ENCODE data around the gene UNC80.
A peak's percentile ranks its signal among the peaks of the same experiment; 100 is the strongest.

Gene UNC80

GRCh38 chr2:209908511-209908910, 136.9 kb downstream of the UNC80 start:
- DNase-seq (ENCODE audit: low read depth in 2 of 2): no peak

DNA sequence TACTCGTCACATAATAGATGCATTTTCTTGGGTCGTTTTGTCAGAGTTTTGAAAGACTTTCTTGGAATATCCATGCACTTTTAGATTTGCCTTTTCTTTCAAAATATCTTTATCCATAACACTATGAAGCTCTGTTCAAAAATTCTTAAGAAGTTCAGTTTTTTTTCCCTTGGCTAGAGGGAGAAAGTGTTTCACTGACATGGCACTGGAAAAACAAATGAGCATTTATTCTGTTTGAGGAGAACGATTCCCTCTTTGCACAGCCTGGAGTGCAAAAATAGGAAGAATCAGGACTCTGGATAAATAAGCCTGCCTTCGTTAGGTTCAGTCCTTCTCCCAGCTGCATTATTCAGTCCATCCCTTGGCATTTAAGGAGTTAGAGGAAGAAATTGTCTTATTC, 139.9 kb downstream of the UNC80 start:
- no peak for DNase-seq (ENCODE audit: low read depth in 2 of 2)

DNA sequence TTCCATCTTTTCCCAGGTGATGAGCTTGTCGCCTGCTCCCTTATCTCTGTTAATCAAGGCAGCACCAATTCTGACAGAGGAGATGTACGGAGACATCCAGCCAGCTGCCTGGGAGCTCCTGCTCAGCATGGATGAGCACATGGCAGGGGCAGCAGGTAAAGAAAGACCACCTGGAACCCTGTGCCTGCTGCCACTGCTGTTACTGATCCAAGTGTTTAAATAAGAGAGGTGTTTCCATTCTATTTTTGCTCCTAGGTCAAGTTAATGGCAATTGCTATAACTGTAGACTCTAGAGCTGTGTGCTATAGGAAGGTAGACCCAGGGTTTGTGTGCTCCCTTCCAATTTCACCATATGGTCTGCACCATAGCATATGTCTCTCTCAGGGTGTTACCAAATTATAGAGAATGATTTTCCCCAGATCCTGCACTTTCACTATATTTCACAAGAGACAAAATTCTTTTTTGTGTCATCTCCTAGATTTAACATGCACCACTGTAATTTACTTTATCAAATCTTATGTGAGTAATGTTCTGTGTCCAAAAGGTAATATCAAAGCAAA, 142.2 kb downstream of the UNC80 start:
- no peak for DNase-seq (ENCODE audit: low read depth in 2 of 2)

DNA sequence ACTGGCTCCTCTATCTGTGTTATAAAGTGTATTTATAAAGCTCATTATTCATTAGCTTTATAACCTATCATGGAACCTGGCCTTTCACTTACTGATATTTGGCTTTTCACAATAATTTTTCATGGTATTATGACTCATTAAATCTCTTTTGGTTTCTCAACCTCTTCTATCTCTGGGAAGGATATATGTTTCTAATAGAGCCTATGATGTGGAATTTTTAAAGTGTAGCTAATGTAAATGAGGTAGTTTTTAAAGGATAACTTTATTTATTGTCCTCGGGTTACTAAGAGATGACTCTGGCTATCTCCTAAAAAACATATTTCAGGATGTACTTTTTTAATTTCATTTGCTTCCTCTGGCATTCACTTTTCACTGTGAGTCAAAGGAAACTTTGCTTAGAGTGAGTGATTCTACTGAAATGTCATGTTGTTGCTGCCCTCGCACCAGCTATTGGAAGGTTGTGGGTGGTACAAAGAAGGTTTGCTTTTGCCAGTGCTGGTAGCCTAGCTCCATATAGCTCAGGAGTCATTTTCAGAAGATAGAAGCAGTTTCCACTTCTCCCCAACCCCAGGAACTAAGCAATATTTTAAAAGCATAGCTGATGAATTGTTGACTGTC, 145.6 kb downstream of the UNC80 start:
- DNase-seq (ENCODE audit: low read depth in 2 of 2): no peak

DNA sequence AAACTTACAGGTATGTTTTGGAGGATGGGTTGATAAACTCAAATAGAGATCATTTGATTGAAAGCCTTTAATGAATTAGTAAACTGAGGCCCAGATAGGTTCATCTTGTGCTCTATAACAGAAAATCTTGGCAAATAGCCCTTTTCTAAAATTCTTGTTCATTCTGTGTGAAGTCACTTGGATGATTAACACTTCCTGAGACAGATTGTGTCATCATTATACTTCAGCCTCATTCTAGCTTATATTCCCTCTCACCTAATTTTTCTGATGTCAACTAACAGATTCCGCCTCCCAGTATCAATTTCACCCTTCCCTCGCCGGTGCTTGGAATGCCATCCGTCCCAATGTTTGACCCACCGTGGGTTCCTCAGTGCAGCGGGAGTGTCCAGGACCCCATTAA, 146.6 kb downstream of the UNC80 start:
- no peak for DNase-seq (ENCODE audit: low read depth in 2 of 2)

DNA sequence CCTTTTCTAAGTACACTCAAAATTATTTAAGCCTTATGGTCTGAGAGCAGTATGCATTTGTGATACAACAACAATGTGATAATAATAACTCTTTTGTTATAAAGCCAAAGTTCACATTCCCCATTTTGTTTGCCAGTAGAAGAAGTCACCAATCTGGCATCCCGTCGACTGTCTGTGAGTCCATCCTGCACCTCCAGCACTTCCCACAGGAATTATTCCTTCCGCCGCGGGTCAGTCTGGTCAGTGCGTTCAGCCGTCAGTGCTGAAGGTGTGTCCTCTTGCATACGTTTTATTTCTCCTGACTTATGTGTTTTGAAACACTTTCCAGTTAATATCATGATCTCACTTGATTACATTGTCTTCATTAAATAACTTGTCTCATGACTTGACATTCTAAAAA, 150.5 kb downstream of the UNC80 start:
- no peak for DNase-seq (ENCODE audit: low read depth in 2 of 2)

DNA sequence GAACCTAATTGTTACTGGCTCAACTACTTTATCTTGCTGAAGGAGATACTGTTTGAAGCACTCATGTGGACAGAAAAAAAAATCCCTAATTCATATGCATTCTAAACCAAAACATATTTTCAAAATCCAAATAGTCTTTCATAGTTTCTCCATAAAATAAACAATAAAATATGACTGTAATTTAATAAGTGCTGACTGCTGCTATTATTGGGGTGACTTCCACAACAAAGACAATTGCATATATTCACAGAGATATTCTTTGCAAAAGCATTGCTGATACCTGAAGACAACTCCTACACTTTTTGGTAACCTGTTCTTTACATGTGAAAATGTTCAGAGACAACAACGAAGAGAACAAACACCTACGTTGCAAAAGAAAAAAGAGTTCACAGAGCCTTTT, 157.7 kb downstream of the UNC80 start:
- DNase-seq (ENCODE audit: low read depth in 2 of 2): no peak

DNA sequence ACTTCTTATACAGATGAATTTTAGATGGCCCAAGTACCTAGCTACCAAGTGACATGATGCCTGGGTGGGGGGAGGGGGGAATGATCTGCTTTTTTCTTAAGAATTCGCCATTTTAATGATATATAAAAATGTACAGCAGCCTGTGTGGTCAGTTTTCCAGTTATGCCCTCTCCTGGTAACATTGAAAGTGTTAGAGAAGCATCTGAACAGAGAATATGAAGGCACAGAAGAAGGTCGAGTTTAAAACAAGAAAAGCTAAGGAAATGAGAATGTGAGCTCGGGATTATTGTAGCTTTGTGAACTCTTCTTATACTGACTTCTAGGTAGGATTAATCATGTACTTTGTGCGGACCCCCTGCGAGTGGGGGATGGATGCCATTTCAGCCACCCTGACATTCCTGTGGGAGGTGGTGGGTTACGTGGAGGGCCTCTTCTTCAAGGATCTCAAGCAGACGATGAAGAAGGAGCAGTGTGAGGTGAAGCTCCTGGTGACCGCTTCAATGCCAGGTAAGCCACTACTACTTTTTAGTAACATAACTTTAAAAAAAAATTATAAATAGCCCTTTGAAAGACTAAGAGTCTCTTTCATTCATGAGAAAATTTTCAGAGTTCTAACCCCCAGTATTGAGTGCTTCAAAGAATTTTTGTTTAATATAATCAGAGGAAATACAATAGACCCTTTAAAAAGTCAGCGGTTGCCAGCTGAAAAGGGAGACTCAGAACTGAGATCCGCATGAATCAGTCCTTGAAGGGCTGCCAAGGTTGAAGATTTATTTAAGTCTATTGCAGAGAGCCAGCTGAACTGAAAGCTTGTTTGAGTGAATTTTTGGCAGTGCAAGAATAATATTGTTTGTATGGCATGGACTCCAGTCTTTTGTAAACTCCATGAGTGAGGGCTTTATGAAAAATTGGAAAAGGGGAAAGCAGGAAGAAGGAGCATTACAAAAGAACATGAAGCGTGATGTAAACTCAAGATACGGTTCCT, 162.2 kb downstream of the UNC80 start:
- DNase-seq (ENCODE audit: low read depth in 2 of 2): no peak

DNA sequence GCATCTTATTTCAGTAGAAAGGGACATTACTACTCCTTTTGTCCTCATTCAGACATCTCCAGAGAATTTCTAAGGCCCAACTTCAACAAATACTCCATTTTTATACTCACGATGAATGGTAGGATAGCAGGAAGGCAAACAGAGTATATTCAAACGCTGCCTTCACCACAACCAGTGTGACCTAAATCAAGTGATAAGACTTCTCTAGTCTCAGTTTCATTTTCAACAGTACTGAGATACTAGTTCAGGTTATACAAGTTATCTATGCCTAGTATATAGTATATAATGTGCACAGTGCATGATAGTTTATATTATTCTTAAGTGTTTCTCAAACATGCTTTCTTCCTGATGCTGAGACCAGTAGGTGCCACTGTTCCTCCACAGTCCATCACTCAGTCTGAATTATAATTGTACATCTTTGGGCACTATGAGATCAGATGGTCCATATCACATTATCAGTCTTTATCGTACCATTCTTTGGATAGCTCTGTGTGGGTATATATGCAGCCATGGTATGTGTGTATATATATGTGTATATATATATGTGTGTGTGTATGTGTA, 164.6 kb downstream of the UNC80 start:
- DNase-seq (ENCODE audit: low read depth in 2 of 2): no peak

DNA sequence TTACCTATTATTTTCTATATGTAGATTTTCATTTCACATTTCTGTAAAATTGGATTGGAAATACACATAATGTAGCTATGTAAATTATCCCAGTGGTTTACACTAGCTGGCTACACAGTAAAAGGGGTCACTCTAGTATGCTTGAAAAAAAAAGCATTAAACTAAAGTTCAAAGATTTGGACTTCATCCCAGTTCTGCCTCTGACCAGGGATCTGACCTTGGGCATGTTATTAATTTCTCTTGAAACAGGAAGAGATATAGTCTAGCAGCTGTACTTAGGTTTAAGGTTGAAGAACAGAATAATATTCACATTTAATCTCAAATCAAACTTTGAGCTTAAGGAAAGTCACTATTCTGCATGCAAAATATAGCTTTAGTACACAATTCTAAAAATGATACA, 166.3 kb downstream of the UNC80 start:
- DNase-seq (ENCODE audit: low read depth in 2 of 2): no peak

DNA sequence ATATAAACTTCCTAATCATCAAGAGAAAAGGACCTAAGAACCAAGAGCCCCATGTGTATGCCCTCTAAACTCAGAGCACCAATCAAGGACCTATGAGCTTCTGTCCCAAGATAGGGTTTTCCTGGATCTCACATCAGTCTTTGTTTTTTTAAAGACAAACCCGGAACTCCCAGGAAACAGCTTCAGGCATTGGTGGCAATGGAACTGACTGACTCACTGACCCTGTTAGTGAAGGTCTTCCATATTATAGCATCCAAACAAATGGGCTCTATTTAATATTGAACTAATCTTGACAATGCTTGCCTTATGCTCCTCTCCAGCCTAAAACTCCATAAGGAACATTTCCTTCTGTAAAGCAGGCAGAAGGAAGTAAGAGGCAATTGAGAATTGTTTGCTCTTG, 167.3 kb downstream of the UNC80 start:
- DNase-seq (ENCODE audit: low read depth in 2 of 2): no peak

GRCh38 chr2:209940936-209941335, 169.3 kb downstream of the UNC80 start:
- no peak for DNase-seq (ENCODE audit: low read depth in 2 of 2)

GRCh38 chr2:209942426-209942825, 170.8 kb downstream of the UNC80 start:
- DNase-seq (ENCODE audit: low read depth in 2 of 2): no peak

- DNase-seq (ENCODE audit: low read depth in 2 of 2): no peak
Measured at GRCh38 chr2:209942936-209943605, 171.4 kb downstream of the UNC80 start.

- no peak for DNase-seq (ENCODE audit: low read depth in 2 of 2)
Measured at GRCh38 chr2:209943776-209944175, 172.1 kb downstream of the UNC80 start.

DNA sequence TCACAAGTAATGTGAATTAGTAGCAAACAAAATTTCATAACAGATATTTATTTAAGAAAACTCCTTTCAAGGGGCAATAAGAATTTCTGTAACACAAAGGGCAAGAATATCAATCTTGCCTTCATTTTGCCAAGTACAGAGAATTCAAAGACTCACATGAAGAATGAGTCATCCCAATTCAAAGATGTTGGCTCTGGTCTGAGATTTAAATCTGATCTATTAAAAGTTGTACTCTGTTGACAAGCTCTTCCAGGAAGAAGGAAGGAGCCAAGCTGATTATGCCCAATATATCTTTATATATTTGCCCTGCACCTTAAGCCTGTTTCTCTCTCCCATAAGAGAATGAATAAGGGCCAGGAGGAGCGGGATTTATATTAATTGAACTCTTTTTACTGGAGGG, 174.9 kb downstream of the UNC80 start:
- DNase-seq (ENCODE audit: low read depth in 2 of 2): no peak

DNA sequence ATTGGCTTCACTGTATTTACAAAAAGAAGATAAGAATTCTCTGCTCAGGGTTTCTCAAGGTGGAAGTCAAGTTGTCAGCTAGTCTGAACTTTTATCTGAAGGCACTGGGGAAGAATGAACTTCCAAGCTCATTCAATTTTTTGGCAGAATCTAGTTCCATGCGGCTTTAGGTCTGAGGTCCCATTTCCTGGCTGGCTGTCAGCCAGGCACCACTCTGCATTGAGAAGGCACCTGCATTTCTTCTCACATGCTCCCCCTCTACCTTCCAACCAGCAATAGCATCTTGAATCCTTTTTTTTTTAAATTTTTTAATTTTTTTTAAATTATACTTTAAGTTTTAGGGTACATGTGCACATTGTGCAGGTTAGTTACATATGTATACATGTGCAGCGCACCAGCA, 184.6 kb downstream of the UNC80 start:
- no peak for DNase-seq (ENCODE audit: low read depth in 2 of 2)

- no peak for DNase-seq (ENCODE audit: low read depth in 2 of 2)
Measured at GRCh38 chr2:209958016-209958415, 186.4 kb downstream of the UNC80 start.

- no peak for DNase-seq (ENCODE audit: low read depth in 2 of 2)
Measured at GRCh38 chr2:209960045-209960444, 188.4 kb downstream of the UNC80 start.

DNA sequence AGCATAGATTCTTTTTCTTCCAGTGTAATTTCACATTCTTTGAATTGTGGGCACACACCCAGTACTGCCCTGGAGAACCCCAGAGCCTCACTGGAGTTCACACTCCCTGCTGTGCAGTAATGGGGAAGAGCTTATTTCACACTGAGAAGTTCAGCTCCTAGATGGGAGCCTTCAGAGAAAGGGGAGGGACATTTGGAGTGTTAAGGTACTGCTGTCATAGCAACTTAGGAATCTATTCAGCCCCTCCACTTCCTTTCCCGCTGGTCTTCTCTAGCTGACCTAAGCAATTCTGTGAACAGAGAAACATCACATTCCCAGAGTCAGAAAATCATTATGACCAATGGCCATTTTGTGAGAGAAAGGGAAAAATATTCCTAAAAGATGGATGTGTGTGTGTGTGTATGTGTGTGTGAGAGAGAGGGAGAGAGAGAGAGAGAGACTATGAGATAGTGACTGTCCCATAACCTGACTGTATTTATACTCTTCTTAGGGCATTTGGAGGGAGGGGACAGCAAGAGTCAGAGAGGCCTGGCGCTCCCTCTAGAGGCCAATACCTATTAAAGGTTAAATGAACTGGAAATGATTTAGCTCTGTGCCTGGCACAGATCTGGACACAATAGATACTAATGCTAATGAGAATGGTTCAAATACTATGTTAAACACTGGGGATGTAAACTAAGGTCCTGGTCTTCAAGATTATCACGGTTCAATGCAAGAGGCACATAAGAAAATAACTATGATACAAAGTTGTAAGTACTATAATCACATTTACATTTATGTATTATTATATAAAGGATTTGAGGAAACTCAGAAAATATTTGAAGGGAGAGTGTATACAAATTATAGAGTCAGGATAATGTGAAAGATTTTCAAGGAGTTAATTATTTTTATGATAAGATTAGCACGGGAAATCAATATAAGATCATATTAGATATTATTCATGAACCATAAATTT, 189.3 kb downstream of the UNC80 start:
- peak in 1 of 2 donors; percentile 9 for DNase-seq (ENCODE audit: low read depth in 2 of 2)

DNA sequence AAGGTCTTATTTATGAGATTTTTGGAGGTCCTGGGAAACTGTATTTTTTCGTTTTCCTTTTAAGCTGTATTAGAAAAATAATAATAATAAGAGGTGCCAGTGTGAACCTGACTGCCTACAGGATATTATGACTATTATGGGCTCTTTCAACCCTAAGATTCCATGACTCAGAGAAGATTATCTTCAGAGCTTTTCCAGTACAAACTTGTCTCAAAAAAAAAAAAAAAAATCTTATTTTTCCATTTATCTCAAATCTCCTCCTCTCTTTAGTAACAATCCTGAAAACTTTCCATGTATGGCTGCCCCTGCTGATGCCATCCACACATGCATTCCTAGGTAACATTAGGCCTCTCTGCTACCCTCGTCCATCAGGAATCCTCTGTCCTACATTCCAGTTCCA, 194.1 kb downstream of the UNC80 start:
- no peak for DNase-seq (ENCODE audit: low read depth in 2 of 2)

All from stimulated activated CD8-positive, alpha-beta memory T cell treated with anti-CD3 and anti-CD28 coated beads, Interleukin-7, amount 100 ng/mL, for 1 hour (primary cell).